ENCODE data around the gene CYSTM1. TPM values are rescaled to one million over a fixed set of nuclear protein-coding genes. Genes with fewer than 3 reads are reported as not detected.

CYSTM1 gene
- total RNA-seq, 1 donor from 2014 or later: 104 TPM

- no peak for DNase-seq (ENCODE audit: low spot score)
Observed at GRCh38 chr5:140232731-140233130, 57.7 kb downstream of the CYSTM1 start.

- no peak for DNase-seq (ENCODE audit: low spot score)
Observed at GRCh38 chr5:140234377-140234989, 59.5 kb downstream of the CYSTM1 start.

DNA sequence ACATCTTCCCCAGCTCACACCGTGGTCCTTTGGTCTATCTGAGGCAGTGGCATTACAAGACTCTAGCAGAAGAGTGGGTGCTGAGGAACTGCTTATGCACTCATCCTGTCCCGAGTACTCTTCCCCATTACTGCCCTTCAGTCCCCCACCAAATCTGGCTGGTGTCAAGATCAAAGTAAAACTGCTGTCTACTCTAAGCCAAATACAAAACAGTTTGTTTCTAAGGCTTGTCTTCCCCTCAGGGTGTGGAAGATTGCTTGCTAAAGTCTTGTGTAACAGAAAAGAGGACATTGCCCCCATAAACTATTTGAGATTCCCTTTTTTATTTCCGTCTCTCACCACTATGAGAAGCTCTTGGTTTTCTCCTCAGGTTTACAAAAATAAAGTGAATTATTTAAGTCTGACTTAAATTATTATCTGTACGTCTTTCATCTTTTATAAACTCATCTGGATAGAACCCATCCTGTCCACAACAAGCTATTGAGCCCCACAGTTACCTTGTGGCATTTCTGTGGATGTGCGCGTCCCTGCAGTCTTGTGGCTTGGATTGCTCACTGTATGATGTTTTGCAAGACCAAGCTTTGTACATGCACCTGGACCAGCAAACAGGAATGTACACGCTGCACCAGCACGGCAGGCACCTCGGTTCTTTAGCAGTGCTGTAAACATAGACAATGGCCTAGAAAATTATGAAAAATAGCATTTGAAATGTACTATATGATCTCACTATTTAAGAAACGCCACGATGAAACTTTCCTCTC lies 61.0 kb downstream of the CYSTM1 start:
- DNase-seq (ENCODE audit: low spot score): no peak

- no peak for DNase-seq (ENCODE audit: low spot score)
Observed at GRCh38 chr5:140236891-140237598, 62.1 kb downstream of the CYSTM1 start.

DNA sequence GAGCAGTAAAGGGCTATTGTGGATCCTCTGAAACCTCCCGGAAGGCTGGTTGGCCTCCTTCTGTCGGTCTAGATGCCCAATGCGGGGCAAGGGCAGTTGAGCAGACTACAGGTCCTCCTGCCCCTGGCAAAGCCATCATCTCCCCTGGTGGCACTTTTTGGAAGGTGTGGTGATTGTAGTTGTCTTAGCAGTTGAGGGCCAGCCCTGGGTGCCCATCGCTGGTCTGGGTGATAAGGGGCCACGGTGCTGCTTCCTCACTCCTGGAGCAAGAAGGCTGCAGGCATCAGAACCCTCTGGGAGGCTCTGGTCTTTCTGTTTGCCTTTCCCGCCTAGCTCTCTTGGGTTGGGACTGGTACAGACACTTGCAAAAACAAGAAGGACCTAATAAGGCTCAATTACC lies 63.8 kb downstream of the CYSTM1 start:
- no peak for DNase-seq (ENCODE audit: low spot score)

GRCh38 chr5:140239461-140239860 lies 64.5 kb downstream of the CYSTM1 start:
- DNase-seq (ENCODE audit: low spot score): no peak

GRCh38 chr5:140239939-140240700 lies 65.1 kb downstream of the CYSTM1 start:
- no peak for DNase-seq (ENCODE audit: low spot score)

GRCh38 chr5:140240987-140241706 lies 66.2 kb downstream of the CYSTM1 start:
- peak; percentile 93 for DNase-seq (ENCODE audit: low spot score)

DNA sequence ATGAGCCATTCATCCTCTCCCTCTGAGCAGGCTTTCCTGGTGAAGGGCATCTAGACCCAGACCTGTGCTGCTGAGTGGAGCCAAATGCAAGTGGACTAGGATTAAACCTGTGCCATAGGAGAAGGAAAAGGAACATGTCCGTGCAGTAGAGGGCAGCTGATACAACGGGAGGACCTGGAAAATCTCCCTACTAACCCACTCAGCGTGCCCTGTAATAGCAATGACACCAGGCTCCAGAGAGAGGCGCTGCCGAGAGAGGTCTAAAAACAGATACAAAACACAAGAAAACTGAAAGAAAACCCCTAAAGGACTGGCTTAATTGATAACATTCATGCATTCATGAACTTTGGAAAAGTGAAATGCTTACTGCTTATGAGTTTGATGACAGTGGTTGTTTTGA lies 67.1 kb downstream of the CYSTM1 start:
- no peak for DNase-seq (ENCODE audit: low spot score)

DNA sequence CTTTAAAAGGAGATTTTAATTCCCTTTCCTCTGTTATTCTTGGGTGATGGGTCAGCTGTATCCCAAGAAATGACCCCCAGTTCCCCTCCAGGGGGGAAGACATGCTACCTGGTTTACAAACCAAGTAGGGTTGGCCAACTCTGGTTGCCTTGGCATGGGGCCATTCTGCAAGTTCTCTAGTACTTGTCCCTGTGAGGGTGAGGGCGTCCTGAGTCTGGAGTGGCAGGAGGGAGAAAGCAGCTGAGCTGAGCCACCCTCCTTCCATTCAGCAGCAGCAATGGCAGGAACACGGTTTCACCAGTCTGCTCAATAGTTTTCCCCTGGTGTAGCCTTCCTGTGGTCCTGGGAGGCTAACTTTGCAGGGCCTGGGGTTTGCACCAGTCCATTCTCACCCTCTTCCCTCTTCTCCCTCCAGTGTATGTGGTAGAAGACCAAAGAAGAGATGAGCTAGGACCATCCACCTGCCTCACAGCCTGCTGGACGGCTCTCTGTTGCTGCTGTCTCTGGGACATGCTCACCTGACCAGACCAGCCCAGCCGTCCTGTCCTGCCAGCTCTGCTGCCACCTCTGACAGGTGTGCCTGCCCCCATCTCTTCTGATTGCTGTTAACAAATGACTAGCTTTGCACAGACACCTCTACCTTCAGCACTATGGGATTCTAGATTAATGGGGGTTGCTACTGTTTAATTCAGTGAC lies 68.0 kb downstream of the CYSTM1 start:
- DNase-seq (ENCODE audit: low spot score): no peak

GRCh38 chr5:140243706-140244250 lies 68.8 kb downstream of the CYSTM1 start:
- no peak for DNase-seq (ENCODE audit: low spot score)

- peak; percentile 97 for DNase-seq (ENCODE audit: low spot score)
Observed at GRCh38 chr5:140244525-140245025, 69.6 kb downstream of the CYSTM1 start.

GRCh38 chr5:140245341-140245740 lies 70.4 kb downstream of the CYSTM1 start:
- DNase-seq (ENCODE audit: low spot score): no peak

DNA sequence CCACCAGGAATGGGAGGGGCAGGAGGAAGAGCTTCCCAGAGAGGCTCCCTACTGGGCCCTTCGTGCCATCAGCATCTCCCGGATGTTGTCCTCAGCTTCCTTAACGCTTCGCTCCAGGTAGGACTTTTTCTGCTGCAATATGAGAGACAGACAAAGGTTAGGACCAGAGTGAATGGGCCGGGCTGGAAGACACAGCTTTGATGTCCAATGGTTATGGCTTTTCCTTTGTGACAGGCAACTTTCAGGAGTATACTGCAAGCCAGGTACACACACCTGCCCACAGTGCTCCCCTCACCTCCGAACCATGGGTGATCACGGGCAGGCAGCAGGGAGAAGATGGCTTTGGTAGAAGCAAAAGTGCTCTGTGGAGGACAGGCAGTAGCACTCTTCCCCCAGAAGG lies 70.9 kb downstream of the CYSTM1 start:
- DNase-seq (ENCODE audit: low spot score): no peak

DNA sequence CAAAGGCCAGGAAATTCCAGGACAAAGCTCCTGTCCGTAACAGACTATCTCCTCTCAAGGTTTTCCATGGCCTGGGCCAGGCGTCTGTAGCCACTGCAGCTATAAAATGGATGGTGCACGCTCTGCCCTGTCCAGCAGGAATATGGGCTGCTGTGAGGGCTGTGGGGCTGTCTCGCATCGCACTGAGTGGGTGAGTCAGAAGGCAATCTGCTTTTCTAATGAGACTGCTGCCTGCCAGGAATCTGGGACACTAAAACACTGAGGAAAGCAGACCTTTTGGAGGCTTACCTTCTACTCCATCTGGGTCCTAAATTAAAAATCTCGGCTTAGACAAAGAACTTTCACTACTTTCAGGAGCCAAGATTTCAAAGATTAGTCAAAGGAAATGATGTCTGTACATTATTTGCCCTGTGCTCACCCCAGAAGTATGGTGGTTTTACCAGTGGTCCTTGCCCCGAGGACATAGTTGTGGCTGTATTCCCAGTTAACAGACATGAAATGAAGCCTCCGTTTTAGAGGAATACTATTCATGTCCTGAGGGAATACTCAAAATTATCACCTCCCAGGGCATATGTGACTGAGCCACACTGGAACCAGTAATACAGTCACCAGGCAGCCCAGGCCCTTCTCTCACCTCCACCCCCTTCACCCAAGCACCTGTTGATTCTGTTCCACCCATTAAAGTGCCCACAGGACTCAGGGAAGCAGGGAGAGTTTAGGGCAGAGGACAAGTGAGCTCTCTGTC lies 71.6 kb downstream of the CYSTM1 start:
- no peak for DNase-seq (ENCODE audit: low spot score)

- DNase-seq (ENCODE audit: low spot score): no peak
Observed at GRCh38 chr5:140248414-140248813, 73.4 kb downstream of the CYSTM1 start.

GRCh38 chr5:140249536-140249935 lies 74.5 kb downstream of the CYSTM1 start:
- no peak for DNase-seq (ENCODE audit: low spot score)

DNA sequence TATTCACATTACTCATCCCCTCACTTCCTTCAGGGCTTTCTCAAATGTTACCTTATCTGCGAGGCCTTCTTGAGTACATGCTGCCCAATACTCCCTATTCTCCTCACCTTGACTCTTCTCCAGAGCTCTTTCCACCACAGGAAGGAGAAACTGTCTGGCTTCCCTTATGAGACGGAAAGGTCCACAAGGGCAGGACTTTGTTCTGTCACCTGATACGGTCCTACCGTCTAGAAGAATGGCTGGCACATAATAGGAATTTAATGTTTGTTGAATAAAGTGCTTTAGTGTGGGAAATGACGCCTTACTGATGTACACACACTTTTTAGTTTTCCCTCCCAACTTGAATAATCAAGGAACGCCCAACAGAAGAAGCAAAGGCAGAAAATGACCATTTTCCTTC lies 75.4 kb downstream of the CYSTM1 start:
- no peak for DNase-seq (ENCODE audit: low spot score)

DNA sequence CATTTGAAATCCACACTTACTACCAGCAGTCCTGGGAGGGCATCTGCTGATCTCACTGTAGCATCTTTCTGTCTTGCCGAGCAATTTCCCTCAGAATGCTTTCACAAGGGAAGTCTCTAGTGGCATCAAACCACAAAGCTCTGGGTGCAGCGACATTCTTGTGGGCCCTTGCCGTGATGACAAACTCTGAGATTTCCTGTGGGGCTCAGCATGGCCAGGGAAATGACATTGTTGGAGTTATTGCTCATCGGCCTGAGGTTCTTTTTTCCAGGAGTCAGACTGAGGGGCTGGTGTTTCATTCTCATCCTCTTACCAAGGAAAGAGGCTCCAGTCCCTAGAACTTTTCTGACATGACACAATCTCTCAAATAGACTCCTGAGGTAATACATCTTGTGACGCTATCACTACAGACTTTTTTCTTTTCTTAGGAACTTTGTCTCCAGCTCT lies 76.6 kb downstream of the CYSTM1 start:
- DNase-seq (ENCODE audit: low spot score): no peak
